GM18511 (cell line): ENCODE results near the gene ZNF616.

Experiments
- ATAC-seq: cut with Tn5 transposase; IDR thresholded peaks from one replicate; pipeline ENCODE4 v1.9.1; 2021; ENCODE audit warnings: mild to moderate bottlenecking, moderate library complexity; ENCODE audit not compliant: unreplicated experiment

The ZNF616 gene

DNA sequence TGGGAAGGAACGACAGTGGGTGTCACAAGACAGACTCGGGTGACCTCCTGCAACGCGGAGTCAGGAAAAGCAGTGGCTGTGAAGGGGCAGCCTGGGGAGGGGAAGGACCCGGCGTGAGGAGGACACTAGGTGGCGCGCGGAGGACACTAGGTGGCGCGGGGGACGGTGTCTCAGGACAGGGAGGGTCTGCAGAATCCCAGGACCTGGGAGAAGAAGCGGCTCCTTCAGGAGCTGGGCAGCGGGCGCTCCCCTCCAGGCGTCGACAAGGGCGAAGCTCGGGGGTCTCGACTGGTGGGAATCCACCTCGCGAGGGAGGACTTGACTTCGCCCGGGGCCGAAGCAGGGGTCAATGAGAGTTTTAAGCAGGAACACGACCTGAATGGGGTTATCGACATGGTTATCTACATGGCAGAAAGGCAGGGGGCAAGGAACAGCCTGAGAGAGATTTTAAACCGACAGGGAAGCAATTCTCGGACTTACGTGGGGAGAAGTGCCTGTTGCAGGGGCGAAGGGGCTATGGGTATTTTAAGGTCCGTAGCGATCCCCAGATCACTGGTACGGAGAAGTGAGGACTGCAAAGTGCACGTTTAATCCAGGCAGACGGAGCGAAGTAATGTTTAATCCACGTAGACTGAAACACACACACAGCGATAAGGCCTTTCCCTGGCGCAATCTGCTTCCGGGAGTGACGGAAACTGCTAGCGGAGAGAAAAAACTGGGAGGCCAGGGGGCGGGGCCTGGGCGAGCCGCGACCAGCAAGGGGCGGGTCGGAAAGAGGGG lies at the start of gene ZNF616:
Gene ZNF616 (minus strand): TSS at position 687 of the 780 bp plus-strand sequence. CDS start 9,426 bp downstream, outside the sequence.
- ATAC-seq: peak; percentile 89

GRCh38 chr19:52188822-52189734 lies 49.3 kb upstream of the ZNF616 start:
- no peak for ATAC-seq

GRCh38 chr19:52187407-52187806 lies 47.7 kb upstream of the ZNF616 start:
- ATAC-seq: no peak

- no peak for ATAC-seq
Observed at GRCh38 chr19:52176574-52176973, 36.8 kb upstream of the ZNF616 start.

DNA sequence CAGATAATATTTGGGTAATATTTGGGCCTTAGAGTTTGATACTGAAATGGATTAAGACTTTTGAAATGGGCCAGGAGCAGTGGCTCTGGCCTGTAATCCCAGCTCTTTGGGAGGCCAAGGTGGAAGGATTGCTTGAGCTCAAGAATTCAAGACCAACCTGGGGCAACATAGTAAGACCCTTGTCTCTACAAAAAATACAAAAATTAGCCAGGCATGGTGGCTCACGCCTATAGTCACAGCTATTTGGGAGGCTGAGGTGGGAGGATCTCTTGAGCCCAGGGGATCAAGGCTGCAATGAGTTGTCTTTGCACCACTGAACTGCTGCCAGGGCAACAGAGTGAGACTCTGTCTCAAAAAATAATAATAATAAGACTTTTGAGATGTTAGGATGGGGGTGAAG lies 32.6 kb upstream of the ZNF616 start:
- ATAC-seq: no peak

DNA sequence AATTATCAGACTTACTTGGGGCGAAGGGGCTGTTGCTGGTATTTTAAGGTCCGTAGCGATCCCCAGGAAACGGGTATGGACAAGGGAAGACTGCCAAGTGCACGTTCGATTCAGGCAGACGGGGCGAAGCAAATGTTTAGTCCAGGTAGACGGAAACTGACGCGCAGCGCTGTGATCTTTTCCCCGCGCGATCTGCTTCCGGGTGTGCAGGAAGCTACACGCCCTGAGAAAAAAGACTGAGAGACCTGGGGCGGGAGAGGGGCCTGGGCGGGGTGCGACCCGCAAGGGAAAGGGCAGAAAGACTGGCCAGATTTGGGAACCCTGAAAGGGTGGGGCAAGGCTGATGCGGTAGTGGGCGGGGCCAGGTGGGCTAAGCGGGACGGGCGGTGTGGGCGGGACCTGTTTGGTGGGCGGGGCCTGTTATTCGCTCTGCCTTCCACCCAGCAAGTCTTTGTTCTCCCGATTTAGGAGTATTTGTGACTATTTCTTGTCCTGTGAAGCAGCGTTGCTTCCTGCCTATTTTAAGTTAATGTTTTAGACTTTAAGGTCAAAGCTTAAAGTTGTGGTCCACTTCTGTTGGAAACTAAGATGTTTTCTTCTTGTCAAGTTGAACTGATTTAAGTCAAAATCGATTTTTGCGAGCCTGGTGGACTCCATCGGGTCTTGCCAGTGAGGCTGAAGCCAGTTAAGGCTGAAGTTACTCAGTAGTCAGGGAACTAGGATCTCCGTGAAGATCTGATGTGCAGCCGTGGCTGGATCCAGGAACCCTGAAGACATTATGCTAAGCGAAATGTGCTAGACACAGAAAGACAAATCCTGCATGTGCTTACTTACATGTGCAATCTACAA lies 31.8 kb upstream of the ZNF616 start, which contains the start of gene ZNF836:
Gene ZNF836 (minus strand): TSS at position 301 of the 849 bp plus-strand sequence. CDS start 3,549 bp downstream, outside the sequence.
- ATAC-seq: peak; percentile 76

- peak; percentile 44 for ATAC-seq
Observed at GRCh38 chr19:52170863-52171320, 31.2 kb upstream of the ZNF616 start.

- ATAC-seq: no peak
Observed at GRCh38 chr19:52170304-52170703, 30.6 kb upstream of the ZNF616 start.

DNA sequence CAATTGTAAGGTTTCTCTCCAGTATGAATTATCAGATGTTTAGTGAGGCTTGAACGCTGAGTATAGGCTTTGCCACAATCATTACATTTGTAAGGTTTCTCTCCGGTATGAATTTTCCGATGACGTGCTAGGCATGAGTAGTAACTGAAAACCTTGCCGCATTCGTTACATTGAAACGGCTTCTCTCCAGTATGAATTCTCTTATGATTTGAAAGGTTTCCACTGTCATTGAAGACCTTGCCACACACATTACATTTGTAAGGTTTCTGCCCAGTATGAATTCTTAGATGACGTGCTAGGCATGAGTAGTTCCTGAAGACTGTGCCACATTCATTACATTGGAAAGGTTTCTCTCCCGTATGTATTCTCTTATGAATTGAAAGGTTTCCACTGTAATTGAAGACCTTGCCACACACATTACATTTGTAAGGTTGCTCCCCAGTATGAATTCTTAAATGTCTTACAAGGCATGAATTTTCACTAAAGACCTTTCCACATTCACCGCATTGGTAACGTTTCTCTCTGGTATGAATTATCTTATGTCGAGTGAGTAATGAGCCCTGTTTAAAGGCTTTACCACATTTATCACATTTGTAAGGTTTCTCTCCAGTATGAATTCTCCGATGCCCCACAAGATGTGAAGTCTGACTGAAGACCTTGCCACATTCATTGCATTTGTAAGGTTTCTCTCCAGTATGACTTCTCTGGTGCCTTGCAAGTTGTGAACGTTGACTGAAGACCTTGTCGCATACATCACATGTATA lies 16.0 kb upstream of the ZNF616 start:
- ATAC-seq: no peak

GRCh38 chr19:52148256-52148655 lies 8.5 kb upstream of the ZNF616 start:
- no peak for ATAC-seq

GRCh38 chr19:52142001-52142595 lies 2.4 kb upstream of the ZNF616 start:
- ATAC-seq: no peak

- ATAC-seq: no peak
Observed at GRCh38 chr19:52141203-52141602, 1.5 kb upstream of the ZNF616 start.

DNA sequence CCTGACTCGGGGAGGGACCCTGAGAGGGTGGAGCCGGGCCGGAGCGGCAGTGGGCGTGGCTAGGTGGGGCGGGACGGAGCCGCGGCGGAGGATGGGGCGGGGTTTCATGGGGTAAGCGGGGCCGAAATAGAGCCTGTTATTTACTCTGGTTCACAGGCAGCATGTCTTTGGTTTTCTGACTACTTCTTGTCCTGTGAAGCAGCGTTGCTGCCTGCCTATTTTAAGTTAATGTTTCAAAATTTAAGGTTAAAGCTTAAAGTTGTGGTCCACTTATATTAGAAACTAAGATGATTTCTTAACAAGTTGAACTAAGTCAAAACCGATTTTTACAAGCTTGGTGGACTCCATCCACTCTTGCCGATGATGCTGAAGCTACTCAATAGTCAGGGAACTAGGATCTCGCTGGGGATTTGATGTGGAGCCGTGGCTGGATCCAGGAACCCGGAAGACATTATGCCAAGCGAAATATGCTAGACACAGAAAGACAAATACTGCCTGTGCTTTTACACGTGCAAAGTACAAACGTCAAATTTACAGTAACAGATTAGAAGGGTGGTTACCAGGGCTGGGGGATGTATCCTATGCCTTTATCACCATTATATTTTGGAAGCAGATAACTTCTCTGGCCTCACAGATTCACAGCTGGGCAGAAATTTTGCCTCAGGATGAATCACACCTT lies 433 bp upstream of the ZNF616 start:
- ATAC-seq: peak; percentile 92

GRCh38 chr19:52138983-52139251 lies 821 bp downstream of the ZNF616 start:
- ATAC-seq: no peak

DNA sequence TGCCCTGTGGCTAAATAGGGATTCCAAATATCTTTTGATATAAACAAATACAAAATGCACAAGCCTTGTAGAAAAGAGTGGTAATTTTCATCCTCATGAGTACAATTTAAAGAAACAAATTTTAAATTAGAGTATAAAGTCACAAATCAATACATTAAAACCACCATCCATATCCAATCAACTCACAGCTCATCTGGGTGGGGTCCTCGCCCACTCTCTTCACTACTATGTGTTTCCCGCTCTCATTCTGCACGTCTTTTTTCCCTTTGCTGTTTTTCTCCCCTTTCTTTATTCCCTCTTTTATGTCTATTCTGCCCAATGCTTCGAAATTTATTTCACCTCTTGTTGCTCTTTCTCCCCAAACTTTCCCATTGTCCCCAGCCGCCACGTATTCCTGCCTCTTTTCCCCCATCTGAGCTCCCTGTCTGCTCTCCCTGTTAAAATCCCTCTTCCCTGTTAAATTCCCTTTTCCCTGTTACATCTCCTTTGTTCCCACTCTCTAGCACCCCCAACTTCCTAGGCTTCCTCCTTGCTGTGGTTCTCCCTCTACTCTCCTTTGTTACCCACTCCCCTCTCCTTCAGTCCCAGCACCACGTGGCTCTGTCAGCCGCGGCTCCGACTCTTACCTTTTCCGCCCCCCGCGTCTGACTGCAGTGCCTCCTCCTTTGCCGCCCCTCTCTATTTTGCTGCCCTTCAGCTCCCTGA lies 1.3 kb downstream of the ZNF616 start:
- no peak for ATAC-seq

- no peak for ATAC-seq
Observed at GRCh38 chr19:52120286-52120685, 19.5 kb downstream of the ZNF616 start.

DNA sequence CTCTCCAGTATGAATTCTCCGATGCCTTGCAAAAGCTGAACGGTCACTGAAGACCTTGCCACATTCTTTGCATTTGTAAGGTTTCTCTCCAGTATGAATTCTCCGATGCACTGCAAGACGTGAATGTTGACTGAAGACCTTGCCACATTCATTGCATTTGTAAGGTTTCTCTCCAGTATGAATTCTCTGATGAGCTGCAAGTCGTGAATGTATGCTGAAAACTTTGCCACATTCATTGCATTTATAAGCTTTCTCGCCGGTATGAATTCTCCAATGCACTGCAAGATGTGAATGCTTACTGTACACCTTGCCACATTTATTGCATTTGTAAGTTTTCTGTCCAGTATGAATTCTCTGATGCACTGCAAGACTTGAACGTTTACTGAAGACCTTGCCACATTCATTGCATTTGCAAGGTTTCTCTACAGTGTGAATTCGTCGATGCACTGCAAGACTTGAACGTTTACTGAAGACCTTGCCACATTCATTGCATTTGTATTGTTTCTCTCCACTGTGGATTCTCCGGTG lies 24.1 kb downstream of the ZNF616 start:
- no peak for ATAC-seq

DNA sequence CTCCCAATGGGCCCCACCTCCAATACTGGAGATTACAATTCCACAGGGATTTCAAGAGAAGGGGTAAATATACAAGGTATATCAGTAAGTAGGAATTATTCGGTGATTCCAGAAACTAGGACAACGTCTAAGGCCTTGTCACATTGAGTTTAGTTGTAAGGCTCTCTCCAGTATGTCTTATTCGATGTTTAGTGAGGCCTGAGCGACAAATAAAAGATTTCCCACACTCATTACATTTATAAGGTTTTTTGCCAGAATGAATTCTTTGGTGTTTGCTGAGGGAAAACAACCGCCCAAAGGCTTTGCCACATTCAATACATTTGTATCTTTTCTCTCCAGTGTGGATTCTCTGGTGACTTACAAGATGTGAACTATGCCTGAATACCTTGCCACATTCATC lies 25.0 kb downstream of the ZNF616 start:
- ATAC-seq: no peak
